ENCODE data around the gene ZNF837.
A peak's percentile ranks its signal among the peaks of the same experiment; 100 is the strongest.
"Not testable (repeated sequence)": the region's sequence is repeated elsewhere in the genome, so short reads cannot be mapped to it uniquely, and the experiment has no call there.

Gene ZNF837

DNA sequence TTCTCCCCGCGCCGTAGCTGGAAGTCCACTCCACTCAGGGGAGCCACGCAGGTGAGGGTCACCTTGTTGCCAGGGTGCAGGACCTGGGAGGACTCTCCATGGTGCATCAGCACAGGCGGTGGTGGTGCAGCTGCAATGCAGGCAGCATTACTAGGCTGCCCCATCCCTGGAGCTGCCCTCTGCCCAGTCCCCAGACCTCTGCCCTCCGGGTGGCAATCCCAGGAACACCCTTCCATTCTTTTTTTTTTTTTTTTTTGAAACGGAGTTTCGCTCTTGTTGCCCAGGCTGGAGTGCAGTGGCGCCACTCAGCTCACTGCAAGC lies 29.3 kb downstream of the ZNF837 start:
- no peak for DNase-seq (ENCODE audit: low read depth in 2 of 2)

DNA sequence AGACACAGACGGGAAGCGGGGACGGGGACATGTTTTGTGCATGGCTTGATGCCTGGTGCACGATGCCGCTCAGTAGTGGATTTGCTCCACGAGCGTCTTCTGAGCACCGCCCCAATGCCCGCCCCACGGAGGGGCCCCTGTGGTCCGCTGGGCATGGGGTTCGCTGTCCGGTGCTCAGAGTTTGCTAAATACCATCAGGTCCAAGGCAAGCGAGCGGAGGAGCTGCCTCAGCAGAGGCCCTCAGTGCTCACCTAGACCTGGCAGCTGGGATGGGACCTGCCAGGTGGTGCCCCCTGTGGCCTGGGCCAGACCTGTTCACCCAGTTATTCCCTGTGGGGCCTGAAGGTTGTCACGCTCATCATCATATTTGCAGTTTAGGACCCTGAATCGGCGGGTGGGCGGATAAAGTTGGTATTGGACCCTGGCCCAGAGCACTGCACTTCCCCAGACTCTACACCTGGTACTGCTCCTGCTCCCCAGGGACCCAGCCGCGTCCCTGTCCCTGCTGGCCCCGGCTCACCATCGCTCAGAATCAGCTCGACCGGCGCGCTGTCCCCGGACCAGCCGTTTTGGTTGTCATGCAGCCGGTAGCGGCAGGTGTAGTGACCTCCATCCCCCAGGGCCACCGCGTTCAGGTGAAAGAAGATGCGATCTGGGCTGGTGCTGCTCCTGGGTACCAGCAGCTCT lies 29.8 kb downstream of the ZNF837 start:
- no peak for DNase-seq (ENCODE audit: low read depth in 2 of 2)

DNA sequence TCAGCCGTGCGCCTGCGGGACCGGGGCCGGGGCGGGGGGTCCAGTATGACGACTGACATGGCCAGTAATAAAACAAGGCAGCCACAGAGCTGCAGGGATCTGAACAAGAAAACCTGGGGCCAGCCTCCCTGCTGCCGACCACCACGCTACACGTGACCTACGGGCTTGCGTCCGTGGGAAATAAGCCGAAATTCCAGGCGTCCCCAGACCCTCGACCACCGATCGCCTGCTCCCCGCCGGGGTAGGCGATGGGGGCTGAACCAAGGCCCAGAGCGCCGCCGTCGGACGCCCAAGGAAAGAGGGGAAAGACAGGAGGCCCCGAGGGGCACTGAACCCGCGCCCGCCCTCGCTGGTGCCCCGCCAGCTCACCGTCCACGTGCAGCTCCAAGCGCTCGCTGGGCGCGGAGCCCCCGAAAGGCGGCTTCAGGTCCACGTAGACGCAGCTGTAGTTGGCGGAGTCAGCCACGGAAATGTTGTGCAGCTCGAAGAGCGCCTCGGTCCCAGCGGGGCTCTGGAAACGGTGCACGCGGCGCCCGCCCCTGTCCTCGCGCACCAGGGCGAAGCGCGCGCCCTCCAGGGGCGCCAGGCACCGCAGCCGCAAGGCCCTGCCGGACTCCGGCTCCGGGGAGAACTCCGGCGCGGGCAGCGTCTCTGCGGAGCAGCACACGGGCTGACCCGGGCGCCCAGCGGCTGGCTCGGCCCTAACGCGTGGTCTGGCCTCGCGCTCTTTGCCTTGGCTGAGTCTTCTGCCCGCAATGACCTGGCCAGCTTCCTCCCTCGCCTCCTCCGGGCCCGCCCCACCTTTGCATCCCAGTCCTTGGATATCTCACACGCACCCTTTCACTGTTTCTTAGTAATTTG lies 30.6 kb downstream of the ZNF837 start:
- no peak for DNase-seq (ENCODE audit: low read depth in 2 of 2)

DNA sequence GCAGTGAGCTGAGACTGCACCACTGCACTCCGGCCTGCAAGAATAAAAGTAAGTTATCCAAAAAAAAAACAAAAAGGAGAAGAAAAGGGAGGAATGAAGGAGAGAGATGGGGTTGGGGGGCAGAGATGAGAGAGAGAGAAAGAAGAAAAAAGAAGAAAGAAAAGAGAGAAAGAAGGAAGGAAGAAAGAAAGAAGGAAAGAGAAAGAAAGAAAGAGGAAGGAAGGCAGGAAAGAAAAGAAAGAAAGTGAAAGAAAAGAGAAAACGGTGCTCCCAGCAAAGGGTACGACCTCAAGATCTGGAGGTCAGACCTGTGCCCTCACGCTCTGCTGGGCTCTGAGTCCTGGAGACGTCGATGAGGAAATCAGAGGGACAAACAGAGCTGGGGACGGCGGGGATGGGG lies 31.2 kb downstream of the ZNF837 start:
- no peak for DNase-seq (ENCODE audit: low read depth in 2 of 2)

DNA sequence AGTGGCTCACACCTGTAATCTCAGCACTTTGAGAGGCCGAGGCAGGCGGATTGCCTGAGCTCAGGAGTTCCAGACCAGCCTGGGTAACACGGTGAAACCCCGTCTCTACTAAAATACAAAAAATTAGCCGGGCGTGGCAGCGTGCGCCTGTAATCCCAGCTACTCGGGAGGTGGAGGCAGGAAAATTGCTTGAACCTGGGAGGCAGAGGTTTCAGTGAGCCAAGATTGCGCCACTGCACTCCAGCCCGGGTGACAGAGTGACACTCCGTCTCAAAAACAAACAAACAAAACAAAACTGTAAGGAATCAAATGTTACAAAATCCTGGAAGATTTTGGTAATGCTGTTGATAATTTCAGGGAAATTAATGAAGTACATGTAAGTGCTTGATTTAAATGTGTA lies 32.8 kb downstream of the ZNF837 start:
- DNase-seq (ENCODE audit: low read depth in 2 of 2): not testable (repeated sequence)

DNA sequence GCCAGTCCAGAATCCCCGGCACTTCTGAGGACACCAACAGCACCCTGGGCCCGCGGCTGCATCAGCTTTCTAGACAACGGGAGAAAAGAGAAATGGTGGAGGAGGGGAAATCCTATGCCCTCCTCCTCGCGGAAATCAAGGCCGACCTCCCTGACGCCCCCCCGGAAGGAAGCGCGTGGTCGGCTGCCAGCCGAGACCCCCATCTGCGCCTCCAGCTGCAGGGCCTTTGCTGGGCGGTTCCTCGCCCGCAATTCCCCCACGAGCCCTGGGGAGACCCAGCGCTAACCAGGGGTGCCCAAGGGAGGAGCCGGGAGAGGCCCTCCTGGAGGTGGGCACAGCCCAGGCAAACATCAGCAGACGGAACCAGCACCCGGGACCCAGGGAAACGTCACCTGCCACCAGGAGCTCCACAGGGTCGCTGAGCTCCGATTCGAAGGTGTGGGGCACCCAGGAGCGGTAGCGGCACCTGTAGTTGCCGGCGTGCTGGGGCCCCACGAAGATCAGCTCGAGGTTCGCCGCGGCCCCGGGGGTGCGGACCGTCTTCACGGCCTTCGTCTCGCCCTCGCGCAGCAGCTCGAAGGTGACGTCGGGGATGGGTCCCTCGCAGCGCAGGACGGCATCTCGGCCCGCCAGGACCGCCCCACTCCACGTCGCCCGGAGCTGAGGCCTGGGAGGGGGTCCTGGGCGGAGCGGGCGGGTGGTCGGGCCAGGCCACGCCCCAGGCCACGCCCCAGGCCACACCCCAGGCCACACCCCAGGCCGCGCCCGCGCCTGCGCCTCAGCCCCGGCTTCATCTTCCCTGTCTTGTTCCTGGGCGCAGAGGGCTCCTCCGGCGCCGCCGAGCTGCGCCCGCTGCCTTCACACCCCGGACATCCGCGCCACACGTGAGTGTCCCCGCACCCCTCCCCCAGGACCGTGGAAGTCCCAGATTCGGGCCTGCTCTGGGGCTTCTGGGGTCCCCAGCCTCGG lies 33.6 kb downstream of the ZNF837 start:
- peak; percentile 44 to 46 for DNase-seq (ENCODE audit: low read depth in 2 of 2)

DNA sequence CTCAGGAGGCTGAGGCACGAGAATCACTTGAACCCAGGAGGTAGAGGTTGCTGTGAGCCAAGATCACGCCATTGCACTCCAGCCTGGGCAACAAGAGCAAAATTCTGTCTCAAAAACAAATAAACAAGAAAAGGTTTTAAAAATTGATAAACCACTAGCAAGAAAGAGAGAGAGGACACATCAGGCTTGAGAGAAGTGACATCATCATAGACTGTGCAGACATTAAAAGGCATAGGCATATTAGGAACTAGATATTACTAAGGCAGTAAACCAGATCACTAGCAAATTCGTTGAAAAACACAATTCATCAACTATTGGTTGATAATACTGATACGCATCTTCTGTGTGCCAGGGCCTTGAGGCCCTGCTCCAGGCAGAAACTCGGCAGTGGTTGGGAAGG lies 35.3 kb downstream of the ZNF837 start:
- no peak for DNase-seq (ENCODE audit: low read depth in 2 of 2)

DNA sequence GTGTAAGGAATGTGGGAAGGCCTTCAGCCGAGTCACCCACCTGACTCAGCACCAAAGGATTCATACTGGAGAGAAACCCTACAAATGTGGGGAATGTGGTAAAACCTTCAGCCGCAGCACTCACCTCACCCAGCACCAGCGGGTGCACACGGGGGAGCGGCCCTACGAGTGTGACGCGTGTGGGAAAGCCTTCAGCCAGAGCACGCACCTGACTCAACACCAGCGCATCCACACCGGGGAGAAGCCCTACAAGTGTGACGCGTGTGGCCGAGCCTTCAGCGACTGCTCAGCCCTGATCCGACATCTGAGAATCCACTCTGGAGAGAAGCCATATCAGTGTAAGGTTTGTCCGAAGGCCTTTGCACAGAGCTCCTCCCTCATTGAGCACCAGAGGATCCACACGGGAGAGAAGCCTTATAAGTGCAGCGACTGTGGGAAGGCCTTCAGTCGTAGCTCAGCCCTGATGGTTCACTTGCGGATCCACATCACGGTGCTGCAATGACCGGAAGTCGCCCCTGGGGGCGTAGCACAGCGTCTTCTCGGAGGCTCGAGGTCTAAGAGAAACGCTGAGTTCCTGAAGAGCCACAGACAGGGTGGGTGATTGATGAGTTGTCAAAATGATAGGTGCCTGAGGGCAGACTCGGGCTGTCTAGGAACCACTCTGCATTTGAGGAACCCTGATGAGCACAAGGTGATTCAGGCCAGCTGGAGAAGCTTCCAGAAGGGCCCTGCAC lies 41.8 kb downstream of the ZNF837 start:
- no peak for DNase-seq (ENCODE audit: low read depth in 2 of 2)

DNA sequence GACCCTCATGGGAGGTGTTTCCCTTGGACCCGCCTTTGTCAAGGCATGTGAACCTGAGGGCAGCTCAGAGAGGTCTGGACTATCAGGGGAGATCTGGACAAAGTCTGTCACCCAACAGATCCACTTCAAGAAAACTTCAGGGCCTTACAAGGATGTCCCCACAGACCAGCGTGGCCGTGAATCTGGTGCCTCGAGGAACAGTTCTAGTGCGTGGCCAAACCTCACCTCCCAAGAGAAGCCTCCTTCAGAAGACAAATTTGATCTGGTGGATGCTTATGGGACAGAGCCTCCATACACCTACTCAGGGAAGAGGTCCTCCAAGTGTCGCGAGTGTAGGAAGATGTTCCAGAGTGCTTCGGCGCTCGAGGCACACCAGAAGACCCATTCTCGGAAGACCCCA lies 42.5 kb downstream of the ZNF837 start:
- no peak for DNase-seq (ENCODE audit: low read depth in 2 of 2)

DNA sequence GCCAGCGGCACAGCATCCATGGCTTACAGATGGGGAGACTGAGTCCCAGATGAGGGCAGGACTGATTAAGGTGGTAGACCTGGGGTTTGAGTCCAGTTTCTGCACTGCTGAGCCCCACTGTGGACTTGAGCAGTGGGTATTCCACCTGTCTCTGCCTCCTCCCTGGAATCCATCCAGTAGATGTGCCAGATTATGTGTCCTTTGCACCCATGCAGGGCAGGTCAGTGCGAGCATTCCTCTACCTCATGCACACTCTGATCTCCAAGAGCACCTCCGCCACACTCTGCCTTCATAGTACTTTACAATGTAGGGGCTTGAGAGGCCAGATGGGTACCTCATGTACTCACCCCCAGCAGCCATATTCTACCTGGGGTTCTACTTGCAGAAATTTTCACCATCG lies 44.0 kb downstream of the ZNF837 start:
- no peak for DNase-seq (ENCODE audit: low read depth in 2 of 2)

DNA sequence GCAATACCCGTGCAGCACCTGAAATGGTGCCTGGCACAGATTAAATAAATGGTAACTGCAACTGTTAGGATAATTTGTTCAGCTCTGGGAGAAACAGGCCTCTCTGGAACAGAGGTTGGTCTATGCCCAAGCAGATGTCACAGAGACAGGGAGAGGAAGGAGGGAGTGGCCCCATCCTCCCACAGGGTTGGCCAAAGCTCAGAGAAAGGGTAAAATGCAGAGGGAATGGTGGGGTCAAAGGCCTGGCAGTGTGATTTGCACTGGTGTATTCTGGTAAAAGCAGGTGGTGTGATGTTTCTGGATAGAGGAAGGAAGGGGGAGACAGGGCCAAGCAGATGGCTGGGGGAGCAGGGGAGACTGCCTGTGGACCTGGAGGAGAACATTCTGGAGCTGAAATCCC lies 44.6 kb downstream of the ZNF837 start:
- DNase-seq (ENCODE audit: low read depth in 2 of 2): no peak

DNA sequence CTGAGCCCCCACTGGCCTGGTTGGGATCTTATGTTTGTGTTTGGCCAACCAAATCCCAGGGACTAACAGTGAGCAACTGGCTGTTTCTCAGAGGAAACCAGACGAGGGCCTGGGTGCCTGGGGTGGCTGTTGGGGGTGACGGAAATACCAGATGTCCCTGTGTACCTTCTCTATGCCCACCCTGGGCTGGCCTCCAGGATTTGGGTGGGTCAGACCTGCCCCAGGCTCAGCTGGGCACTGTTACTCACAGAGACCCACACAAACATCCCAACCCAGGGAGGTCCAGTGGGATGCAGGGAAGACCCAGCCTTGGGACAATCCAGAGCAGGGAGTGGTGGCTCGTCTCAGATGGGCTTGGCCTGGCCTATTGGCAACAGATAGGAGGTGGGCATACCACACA lies 45.2 kb downstream of the ZNF837 start:
- no peak for DNase-seq (ENCODE audit: low read depth in 2 of 2)

DNA sequence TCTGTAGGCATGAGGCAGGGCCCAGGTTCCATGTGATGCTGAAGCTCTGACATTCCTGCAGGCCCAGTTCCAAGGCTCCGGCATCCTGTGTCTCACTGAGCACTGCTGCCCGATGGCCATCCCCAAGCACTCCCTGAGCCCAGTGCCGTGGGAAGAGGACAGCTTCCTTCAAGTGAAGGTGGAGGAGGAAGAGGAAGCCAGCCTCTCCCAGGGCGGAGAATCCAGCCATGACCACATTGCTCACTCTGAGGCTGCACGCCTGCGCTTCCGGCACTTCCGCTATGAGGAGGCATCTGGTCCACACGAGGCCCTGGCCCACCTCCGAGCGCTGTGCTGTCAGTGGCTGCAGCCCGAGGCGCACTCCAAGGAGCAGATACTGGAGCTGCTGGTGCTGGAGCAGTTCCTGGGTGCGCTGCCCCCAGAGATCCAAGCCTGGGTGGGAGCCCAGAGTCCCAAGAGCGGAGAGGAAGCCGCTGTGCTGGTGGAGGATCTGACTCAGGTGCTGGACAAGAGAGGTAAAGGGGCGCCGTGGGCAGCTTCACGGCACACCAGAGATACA lies 46.1 kb downstream of the ZNF837 start:
- DNase-seq (ENCODE audit: low read depth in 2 of 2): no peak

DNA sequence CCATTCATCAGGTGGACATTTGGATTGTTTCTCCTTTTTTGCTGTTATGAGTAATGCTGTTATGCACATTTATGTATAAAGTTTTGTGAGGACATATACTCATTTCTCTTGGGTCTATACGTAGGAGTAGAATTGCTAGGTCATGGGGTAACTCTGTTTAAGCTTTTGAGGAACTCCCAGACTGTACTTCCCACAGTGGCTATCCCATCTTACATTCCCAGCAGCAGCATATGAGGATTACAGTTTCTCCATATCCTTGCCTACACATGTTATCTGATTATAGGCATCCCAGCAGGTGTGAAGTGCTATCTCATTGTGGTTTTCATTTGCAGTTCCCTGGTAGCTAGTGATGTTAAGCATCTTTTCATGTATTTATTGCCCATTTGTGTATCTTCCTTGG lies 48.1 kb downstream of the ZNF837 start:
- DNase-seq (ENCODE audit: low read depth in 2 of 2): no peak

DNA sequence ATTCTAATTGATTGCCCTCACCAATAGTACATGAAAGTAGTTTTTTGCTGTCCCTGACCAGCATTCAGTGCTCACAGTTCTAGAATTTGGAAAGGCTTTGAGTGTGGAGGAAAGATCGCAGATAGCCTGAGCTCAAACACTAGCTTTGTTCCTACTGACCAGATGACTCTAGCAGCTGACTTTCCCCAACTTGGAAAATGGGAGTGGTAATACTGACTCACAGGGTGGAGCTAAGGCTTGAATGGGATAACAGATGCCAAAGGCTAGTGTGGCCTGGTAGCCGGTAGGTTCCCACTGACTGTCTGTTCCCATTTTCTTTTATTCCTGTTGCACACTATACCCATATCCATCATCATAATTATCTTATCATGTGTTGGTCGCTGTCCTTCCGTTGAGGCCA lies 50.4 kb downstream of the ZNF837 start:
- DNase-seq (ENCODE audit: low read depth in 2 of 2): no peak

DNA sequence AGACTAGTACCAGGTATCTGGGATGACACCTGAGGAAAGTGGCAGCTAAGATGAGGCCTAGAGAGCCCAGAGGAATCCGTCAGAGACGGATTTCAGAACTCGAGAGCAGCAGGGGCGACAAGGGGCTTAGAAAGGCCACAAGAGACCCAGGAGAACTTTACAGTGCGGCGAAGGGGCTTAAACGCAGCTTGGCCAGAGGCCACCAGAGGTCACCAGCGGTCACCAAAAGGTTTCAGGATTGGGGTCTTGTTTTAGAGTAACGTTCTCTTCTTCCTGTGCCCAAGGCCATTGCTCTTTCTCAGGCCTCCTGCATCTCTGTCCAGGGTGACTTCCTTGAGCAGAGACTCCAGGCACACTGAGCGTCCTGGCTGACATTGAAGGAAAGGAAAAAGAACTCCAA lies 51.8 kb downstream of the ZNF837 start:
- no peak for DNase-seq (ENCODE audit: low read depth in 2 of 2)

DNA sequence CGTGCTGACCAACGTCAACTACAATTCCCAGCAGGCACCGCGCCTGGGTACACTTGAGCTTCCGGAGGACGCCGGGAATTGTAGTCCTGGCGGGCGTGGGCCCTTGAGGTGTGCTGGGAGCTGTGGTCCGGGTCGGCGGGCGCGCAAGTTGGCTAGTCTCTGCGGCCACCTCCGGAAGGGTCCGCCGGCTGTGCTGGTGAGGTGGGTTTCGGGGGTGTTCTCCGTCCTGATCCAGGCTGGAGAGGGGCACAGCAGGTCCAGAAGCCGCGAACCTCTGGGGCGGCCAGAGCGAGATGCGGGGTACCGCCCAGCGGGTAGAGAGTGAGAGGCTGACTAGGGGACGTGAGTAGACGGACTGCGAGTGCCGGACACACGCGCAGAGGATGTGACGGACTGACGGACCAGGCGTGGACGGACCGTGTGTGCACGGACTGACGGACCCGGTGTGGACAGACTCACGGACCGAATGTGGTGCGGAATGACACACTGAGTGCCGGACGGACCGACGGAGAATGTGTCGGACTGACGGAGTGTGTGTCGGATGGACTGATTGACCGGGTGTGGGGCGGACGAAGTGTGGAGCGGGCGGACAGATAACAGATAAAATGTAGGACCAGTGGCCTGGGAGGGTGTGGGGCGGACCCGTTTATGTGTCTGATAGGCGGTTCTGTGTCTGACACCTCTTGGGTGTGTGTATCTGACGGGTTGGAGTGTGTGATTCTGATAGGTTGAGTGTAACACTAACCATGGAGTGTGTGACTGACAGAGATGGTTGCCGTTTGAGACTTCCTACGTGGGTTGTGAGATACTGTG lies 53.7 kb downstream of the ZNF837 start, which contains the start of gene ZSCAN22:
Gene ZSCAN22, plus strand, starts transcription at position 81 of the 813 bp plus-strand sequence. CDS start 7,809 bp downstream, outside the sequence.
- DNase-seq (ENCODE audit: low read depth in 2 of 2): peak; percentile 76 to 81

DNA sequence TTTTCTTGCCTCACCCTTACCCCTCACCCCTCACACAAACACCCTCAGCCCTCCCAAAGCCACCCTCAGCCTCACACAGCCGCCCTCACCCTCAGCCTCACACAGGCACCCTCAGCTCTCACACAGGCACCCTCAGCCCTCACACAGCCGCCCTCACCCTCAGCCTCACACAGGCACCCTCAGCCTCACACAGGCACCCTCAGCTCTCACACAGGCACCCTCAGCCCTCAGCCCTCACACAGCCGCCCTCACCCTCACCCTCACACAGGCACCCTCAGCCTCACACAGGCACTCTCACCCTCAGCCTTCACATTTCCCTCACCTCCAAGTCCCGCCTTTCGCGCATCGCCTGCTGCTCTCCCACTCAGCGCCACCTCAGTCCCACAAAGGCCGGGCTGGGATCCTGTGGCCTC lies 54.3 kb downstream of the ZNF837 start:
- no peak for DNase-seq (ENCODE audit: low read depth in 2 of 2)

DNA sequence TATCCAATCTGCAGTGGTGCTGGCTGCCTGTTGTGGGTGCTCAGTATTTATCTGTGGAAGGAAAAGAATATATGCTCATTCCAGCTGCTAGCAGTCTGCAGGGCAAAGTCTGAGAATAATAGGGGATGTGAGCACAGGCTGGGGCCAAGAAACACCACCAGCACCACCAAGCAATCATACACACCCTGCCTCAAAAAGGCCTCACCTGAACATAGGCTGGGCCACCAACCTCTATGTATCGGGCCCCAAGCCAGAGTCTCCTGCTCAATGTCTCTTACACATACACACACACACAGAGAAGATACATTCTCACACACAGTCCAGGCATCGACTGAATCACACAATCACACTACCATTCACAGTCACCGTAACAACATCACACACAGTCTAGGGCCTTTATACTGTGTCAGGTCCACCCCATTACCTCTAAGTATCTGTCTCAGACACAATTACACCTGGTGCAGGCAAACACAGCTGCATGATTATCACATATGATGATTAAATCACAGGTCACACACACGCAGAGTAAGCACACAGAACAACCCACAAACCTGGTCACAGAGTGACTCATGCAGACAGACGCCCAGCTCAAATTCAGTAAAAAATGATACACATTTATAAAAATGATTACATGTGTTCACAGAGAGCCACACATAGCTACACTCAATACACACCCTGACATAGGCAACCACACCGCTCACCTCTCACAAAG lies 55.4 kb downstream of the ZNF837 start:
- DNase-seq (ENCODE audit: low read depth in 2 of 2): no peak

DNA sequence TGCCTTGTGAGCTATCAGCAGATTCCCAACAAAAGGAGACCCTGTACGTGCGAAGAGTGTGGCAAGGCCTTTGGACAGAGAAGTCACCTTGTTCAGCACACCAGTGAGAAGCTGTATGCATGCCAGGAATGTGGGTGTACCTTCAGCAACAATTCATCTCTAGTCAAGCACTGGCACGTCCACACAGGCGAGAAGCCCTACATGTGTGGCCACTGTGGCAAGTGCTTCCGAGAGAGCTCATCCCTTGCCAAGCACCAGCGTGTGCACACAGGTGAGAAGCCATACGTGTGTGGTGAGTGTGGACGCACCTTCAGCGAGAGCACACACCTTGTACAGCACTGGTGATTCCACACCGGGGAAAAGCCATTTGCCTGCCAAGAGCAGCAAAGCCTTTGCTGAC lies 61.6 kb downstream of the ZNF837 start:
- DNase-seq (ENCODE audit: low read depth in 2 of 2): no peak
